Esophagus muscularis mucosa (tissue), 4 donors: ENCODE measurements around the gene PPP1R2. TPM values are rescaled to one million over a fixed set of nuclear protein-coding genes. Genes with fewer than 3 reads are reported as not detected.
A peak's percentile ranks its signal among the peaks of the same experiment; 100 is the strongest.

Experiments used
- DNase-seq: peaks from one replicate; pipeline ENCODE4 v3.0.0-alpha.2; 2017; ENCODE audit errors: extremely low spot score
- H3K27ac ChIP-seq, 4 donors: fragments of 200-600 bp; sonication (generic); replicated peaks in 1 of 4; 1 replicate in 3 of 4; 2 replicates in 1 of 4; pipeline ENCODE4 v1.5.1; 2016 to 2019; ENCODE audit warnings: mild to moderate bottlenecking in 1 of 4
- H3K27me3 ChIP-seq, 4 donors: fragments of 200-600 bp; sonication (generic); one replicate each; pipeline versions ENCODE4 v1.5.1 to v1.6.0; 2016 to 2019
- H3K36me3 ChIP-seq, 4 donors: fragments of 200-600 bp; sonication (generic); one replicate each; pipeline ENCODE4 v1.5.1; 2016 to 2019
- H3K4me1 ChIP-seq, 4 donors: fragments of 200-600 bp; sonication (generic); one replicate each; pipeline ENCODE4 v1.5.1; 2016 to 2019
- H3K4me3 ChIP-seq, 4 donors: fragments of 200-600 bp; sonication (generic); 1 replicate in 2 of 4; 2 replicates in 2 of 4; pipeline ENCODE4 v1.5.1; 2016 to 2019; ENCODE audit warnings: mild to moderate bottlenecking in 4 of 4, moderate library complexity in 1 of 4
- H3K9me3 ChIP-seq, 4 donors: fragments of 200-600 bp; sonication (generic); 1 replicate in 3 of 4; 2 replicates in 1 of 4; pipeline ENCODE4 v1.5.1; 2016 to 2019
- EP300 ChIP-seq: sonication (generic); formaldehyde crosslinking; IDR thresholded peaks from one replicate; pipeline ENCODE4 v1.6.1; 2017; ENCODE audit warnings: antibody characterized with exemption
- POLR2A ChIP-seq: fragments of 450-650 bp; IDR thresholded peaks from one replicate; pipeline ENCODE4 v1.6.1; 2017; ENCODE audit warnings: antibody characterized with exemption, moderate library complexity, mild to moderate bottlenecking, low read depth
- POLR2AphosphoS5 ChIP-seq, 2 donors: sonication (generic); formaldehyde crosslinking; IDR thresholded peaks; one replicate each; pipeline ENCODE4 v1.6.1; 2017; ENCODE audit warnings: antibody characterized with exemption in 2 of 2
- WGBS: methylation state at CpG from one replicate; pipeline ENCODE4 v1.1.5; 2018; 5-methylcytosine and 5-hydroxymethylcytosine counted together
- intact Hi-C: fragments of 100-400 bp; cut with DNase I; formaldehyde crosslinking; loops from one replicate; pipeline ENCODE4 v1.15.1; 2023
- total RNA-seq, 4 donors: library from RNA; depleted of rRNA; stranded (reverse); fragments of >200 nt; gene quantifications; one replicate each; pipeline versions ENCODE4 v1.1.0 to v1.2.1, GENCODE V29; 2016
- TF ChIP-seq, protein P1 (sequence below), 3 experiments: fragments of 200-600 bp in 2 of 3; fragments of 450-650 bp in 1 of 3; sonication (generic) in 2 of 3; IDR thresholded peaks; one replicate each; pipeline ENCODE4 v1.5.1; 2017 to 2019; ENCODE audit warnings: antibody characterized with exemption in 3 of 3, mild to moderate bottlenecking in 2 of 3, moderate library complexity in 1 of 3

The PPP1R2 gene
- total RNA-seq, 4 donors from 2014 or later = 67.6 to 134 (median 86.7) TPM

DNA sequence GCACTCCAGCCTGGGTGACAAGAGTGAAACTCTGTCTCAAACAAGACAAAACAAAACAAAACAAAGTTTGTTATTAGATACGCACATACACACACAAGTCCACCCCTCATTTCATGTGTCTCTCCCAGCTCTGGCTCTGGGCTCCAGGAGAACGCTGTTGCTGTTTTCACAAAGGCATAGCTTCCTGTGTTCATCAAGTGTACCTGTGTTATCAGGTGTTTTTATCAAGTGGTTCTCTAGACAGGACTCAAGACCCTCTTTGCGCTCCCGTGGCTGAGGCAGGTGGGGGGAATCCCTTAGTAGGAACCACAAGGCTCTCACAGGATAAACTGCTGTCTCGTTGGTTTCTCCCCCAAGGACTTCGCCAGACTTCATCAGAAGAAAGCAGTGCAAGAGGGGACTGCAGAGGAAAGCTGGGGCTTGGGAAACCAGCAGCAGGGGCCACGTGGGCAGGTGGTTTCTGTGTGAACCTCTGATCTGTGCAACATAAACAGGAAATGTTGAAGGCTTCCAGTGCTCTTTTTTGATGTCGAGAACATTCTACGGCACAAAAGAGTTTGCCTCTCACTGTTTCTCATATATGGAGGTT, 6.9 kb upstream of the PPP1R2 start:
- Histone ChIP-seq H3K27ac (no peak overlapping the region), H3K4me1 (peaks cover 2 to 41% (median 29%) of the 10 kb centered on the region in 4 donors), H3K36me3 (no peaks in the 10 kb centered on the region), H3K4me3 (no peak overlapping the region), H3K9me3 (no peaks in the 10 kb centered on the region), H3K27me3 (no peaks in the 10 kb centered on the region)
- intact Hi-C loops = no loop called here
- peak; percentile 74 for DNase-seq
- TF ChIP-seq POLR2AphosphoS5 (IDR thresholded peaks at IDR 0.05) (no peak), EP300 (no peak), POLR2A (no peak)
- TF ChIP-seq, protein P1, sequence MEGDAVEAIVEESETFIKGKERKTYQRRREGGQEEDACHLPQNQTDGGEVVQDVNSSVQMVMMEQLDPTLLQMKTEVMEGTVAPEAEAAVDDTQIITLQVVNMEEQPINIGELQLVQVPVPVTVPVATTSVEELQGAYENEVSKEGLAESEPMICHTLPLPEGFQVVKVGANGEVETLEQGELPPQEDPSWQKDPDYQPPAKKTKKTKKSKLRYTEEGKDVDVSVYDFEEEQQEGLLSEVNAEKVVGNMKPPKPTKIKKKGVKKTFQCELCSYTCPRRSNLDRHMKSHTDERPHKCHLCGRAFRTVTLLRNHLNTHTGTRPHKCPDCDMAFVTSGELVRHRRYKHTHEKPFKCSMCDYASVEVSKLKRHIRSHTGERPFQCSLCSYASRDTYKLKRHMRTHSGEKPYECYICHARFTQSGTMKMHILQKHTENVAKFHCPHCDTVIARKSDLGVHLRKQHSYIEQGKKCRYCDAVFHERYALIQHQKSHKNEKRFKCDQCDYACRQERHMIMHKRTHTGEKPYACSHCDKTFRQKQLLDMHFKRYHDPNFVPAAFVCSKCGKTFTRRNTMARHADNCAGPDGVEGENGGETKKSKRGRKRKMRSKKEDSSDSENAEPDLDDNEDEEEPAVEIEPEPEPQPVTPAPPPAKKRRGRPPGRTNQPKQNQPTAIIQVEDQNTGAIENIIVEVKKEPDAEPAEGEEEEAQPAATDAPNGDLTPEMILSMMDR (IDR thresholded peaks at IDR 0.05) = no peak
- WGBS = 49% methylated on average over 9 of the region's 9 CpGs

DNA sequence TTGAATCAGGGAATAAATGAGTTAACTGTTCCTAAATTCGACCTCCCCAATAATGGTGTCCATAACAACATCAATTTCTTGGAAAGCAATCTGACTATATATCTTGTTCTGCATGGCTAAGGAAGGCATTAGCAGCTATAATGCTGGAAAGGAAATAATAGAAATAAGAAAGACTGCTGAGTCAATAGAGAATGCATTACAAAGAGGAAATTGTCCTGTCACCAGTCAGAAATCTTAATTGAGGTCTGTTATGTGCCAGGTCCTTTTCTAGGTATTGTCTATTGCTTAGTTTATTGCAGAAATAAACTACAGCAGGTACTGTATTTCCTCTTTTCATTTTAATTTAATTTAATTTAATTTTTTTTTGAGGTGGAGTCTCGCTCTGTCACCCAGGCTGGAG, 5.9 kb upstream of the PPP1R2 start:
- TF ChIP-seq, protein P1 (IDR thresholded peaks at IDR 0.05) = no peak
- TF ChIP-seq POLR2A = no peak
- TF ChIP-seq EP300 = no peak
- no peak for TF ChIP-seq POLR2AphosphoS5 (IDR thresholded peaks at IDR 0.05)
- Histone ChIP-seq H3K27me3 (no peaks in the 10 kb centered on the region), H3K36me3 (no peaks in the 10 kb centered on the region), H3K9me3 (no peaks in the 10 kb centered on the region), H3K4me1 (peaks cover 9 to 52% (median 39%) of the 10 kb centered on the region in 4 donors), H3K4me3 (no peak overlapping the region), H3K27ac (no peak overlapping the region)
- DNase-seq = no peak
- WGBS = 58% methylated on average over 2 of the region's 2 CpGs
- intact Hi-C loops = no loop called here

DNA sequence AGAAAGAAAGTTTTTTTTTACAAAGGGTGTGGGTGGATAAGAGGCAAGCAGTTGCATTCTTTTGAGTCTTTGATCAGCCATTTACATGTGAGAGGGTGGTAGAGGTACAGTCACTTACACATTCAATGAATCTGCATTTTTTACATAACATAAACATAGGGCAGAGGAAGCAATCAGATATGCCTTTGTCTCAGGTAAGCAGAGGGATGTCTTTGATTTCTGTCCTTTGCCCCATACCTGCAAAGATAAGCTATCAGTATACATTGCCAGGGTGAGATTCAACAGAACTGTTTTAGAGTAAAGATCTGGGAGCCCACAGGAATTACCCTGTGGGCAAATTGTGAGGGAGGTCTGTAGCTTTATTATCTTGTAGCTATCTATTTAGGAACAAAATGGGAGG, 5.4 kb upstream of the PPP1R2 start:
- intact Hi-C loops = no loop called here
- Histone ChIP-seq H3K27me3 (no peaks in the 10 kb centered on the region), H3K4me3 (no peak overlapping the region), H3K36me3 (no peaks in the 10 kb centered on the region), H3K9me3 (no peaks in the 10 kb centered on the region), H3K27ac (no peak overlapping the region), H3K4me1 (peaks cover 13 to 56% (median 44%) of the 10 kb centered on the region in 4 donors)
- DNase-seq = no peak
- TF ChIP-seq, protein P1 (IDR thresholded peaks at IDR 0.05) = no peak
- no peak for TF ChIP-seq POLR2A
- TF ChIP-seq POLR2AphosphoS5 (IDR thresholded peaks at IDR 0.05) = no peak
- TF ChIP-seq EP300 = no peak

DNA sequence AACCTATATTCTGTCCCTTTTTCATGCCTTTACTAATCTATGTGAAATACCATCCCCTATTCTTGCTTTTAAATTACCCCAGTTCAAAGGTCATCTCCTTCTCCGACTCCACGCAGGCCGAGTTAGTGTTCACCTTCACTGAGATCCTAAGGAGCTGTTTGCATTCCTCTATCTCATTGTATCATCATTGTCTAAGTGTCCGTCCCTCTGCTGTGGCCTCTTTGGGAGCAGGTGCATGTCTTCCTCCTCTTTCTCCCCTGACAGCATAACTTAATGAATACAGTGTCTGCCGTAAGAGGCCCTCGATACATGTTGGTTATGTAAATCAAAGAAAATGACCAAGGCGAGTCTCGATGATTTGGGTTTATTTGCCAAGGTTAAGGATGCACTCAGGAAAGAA, 4.9 kb upstream of the PPP1R2 start:
- H3K27ac ChIP-seq = no peak overlapping the region
- WGBS = 89% methylated on average over 8 of the region's 8 CpGs
- no peaks in the 10 kb centered on the region for H3K9me3 ChIP-seq
- no peaks in the 10 kb centered on the region for H3K27me3 ChIP-seq
- no peak overlapping the region for H3K4me3 ChIP-seq
- no peaks in the 10 kb centered on the region for H3K36me3 ChIP-seq
- DNase-seq = peak; percentile 42
- TF ChIP-seq EP300 (no peak), POLR2A (no peak), POLR2AphosphoS5 (IDR thresholded peaks at IDR 0.05) (no peak)
- TF ChIP-seq, protein P1 (IDR thresholded peaks at IDR 0.05) = no peak
- intact Hi-C loops = no loop called here
- peaks cover 13 to 57% (median 44%) of the 10 kb centered on the region in 4 donors for H3K4me1 ChIP-seq

- intact Hi-C loops = no loop called here
- no peaks in the 10 kb centered on the region for H3K36me3 ChIP-seq
- H3K4me1 ChIP-seq = peaks cover 14 to 61% (median 51%) of the 10 kb centered on the region in 4 donors
- H3K9me3 ChIP-seq = no peaks in the 10 kb centered on the region
- 19% methylated on average over 4 of the region's 4 CpGs for WGBS
- H3K27me3 ChIP-seq = no peaks in the 10 kb centered on the region
- peak; percentile 91 for DNase-seq
- TF ChIP-seq EP300 = no peak
- TF ChIP-seq POLR2AphosphoS5 (IDR thresholded peaks at IDR 0.05) = peak; percentile 54 to 81
- H3K27ac ChIP-seq = peak overlapping the region; percentile 77 to 90 (median 82)
- H3K4me3 ChIP-seq = peak overlapping the region in 3 of 4 donors; percentile 36 to 41 (median 38)
These were observed 3.0 kb upstream of the PPP1R2 start for GRCh38 chr3:195546130-195546560.
